ENCODE results near the gene APH1A. TPM values are rescaled to one million over a fixed set of nuclear protein-coding genes. Genes with fewer than 3 reads are reported as not detected.

Gene APH1A
- total and polyA plus RNA-seq, 2 of the 13 experiments (the other 11 are each of a cell fraction or from before 2014, with no cell fraction given), result 114 to 130 TPM

DNA sequence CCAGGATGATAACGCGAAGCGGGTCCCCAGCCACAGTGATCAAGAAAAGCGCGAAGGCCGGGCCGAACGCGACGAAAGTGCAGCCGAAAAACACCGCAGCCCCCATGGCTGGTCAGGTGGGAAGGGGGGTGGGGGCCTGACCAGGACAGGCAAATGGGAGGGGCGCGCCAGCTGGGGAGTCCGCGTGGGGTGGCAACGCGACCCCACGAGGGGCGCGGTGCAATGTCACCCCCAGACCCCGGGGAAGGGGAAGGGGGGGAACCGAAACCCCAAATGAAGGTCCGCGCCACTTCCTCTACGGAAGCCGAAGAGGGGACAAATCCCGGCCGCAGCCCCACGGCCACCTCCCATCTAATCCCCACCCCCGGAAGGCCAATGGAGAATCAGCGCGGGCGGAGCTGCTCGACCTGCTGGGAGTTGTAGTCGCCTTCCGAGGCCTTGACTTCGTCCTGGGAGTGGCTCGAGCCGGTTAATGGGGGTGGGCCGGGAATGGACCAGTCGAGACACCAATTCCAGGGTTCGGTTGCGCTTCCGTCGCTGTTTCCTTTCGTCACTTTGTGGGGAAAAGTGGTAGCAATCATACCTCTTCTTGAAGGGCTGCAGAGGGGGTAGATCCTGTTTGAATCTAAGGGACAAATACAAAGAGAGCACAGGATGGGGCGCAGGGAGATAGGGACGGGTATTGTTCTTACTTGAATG lies at the start of gene APH1A (continued):
- TF ChIP-seq, protein P1, sequence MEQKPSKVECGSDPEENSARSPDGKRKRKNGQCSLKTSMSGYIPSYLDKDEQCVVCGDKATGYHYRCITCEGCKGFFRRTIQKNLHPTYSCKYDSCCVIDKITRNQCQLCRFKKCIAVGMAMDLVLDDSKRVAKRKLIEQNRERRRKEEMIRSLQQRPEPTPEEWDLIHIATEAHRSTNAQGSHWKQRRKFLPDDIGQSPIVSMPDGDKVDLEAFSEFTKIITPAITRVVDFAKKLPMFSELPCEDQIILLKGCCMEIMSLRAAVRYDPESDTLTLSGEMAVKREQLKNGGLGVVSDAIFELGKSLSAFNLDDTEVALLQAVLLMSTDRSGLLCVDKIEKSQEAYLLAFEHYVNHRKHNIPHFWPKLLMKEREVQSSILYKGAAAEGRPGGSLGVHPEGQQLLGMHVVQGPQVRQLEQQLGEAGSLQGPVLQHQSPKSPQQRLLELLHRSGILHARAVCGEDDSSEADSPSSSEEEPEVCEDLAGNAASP (CRISPR knock-in tag; IDR thresholded peaks at IDR 0.05; ENCODE audit: borderline replicate concordance), result no peak; the same call in 1 of the 2 replicates
- no peak for TF ChIP-seq NFKBIZ (CRISPR knock-in tag; IDR thresholded peaks at IDR 0.05)
- TF ChIP-seq AGO2 (optimal IDR thresholded peaks at IDR 0.05; ENCODE audit: low read depth, low read length), result peak; percentile 53
- TF ChIP-seq, protein P2, sequence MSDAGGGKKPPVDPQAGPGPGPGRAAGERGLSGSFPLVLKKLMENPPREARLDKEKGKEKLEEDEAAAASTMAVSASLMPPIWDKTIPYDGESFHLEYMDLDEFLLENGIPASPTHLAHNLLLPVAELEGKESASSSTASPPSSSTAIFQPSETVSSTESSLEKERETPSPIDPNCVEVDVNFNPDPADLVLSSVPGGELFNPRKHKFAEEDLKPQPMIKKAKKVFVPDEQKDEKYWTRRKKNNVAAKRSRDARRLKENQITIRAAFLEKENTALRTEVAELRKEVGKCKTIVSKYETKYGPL (CRISPR knock-in tag; IDR thresholded peaks at IDR 0.05), result no peak
- TF ChIP-seq SRY (CRISPR knock-in tag; IDR thresholded peaks at IDR 0.05), result 0 out of 2 replicates have a peak, but pooled peaks have one; percentile 78
- TF ChIP-seq, protein P3, sequence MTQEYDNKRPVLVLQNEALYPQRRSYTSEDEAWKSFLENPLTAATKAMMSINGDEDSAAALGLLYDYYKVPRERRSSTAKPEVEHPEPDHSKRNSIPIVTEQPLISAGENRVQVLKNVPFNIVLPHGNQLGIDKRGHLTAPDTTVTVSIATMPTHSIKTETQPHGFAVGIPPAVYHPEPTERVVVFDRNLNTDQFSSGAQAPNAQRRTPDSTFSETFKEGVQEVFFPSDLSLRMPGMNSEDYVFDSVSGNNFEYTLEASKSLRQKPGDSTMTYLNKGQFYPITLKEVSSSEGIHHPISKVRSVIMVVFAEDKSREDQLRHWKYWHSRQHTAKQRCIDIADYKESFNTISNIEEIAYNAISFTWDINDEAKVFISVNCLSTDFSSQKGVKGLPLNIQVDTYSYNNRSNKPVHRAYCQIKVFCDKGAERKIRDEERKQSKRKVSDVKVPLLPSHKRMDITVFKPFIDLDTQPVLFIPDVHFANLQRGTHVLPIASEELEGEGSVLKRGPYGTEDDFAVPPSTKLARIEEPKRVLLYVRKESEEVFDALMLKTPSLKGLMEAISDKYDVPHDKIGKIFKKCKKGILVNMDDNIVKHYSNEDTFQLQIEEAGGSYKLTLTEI (CRISPR knock-in tag; conservative IDR thresholded peaks at IDR 0.05), result no peak
- 0 out of 2 replicates have a peak, but pooled peaks have one; percentile 22 for TF ChIP-seq PAX8 (CRISPR knock-in tag; IDR thresholded peaks at IDR 0.05; ENCODE audit: borderline replicate concordance)
- TF ChIP-seq GPN1 (CRISPR knock-in tag; IDR thresholded peaks at IDR 0.05; ENCODE audit: borderline replicate concordance), result no peak
- no peak for TF ChIP-seq IKZF4 (CRISPR knock-in tag; IDR thresholded peaks at IDR 0.05; ENCODE audit: borderline replicate concordance, low read depth, not compliant biosample characterization)
- TF ChIP-seq MZF1 (CRISPR knock-in tag; IDR thresholded peaks at IDR 0.05; ENCODE audit: borderline replicate concordance), result no peak
- TF ChIP-seq ZNF468 (CRISPR knock-in tag; IDR thresholded peaks at IDR 0.05), result no peak
- TF ChIP-seq, protein P4, sequence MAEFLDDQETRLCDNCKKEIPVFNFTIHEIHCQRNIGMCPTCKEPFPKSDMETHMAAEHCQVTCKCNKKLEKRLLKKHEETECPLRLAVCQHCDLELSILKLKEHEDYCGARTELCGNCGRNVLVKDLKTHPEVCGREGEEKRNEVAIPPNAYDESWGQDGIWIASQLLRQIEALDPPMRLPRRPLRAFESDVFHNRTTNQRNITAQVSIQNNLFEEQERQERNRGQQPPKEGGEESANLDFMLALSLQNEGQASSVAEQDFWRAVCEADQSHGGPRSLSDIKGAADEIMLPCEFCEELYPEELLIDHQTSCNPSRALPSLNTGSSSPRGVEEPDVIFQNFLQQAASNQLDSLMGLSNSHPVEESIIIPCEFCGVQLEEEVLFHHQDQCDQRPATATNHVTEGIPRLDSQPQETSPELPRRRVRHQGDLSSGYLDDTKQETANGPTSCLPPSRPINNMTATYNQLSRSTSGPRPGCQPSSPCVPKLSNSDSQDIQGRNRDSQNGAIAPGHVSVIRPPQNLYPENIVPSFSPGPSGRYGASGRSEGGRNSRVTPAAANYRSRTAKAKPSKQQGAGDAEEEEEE (CRISPR knock-in tag; IDR thresholded peaks at IDR 0.05; ENCODE audit: borderline replicate concordance), result no peak
- TF ChIP-seq, protein P5, sequence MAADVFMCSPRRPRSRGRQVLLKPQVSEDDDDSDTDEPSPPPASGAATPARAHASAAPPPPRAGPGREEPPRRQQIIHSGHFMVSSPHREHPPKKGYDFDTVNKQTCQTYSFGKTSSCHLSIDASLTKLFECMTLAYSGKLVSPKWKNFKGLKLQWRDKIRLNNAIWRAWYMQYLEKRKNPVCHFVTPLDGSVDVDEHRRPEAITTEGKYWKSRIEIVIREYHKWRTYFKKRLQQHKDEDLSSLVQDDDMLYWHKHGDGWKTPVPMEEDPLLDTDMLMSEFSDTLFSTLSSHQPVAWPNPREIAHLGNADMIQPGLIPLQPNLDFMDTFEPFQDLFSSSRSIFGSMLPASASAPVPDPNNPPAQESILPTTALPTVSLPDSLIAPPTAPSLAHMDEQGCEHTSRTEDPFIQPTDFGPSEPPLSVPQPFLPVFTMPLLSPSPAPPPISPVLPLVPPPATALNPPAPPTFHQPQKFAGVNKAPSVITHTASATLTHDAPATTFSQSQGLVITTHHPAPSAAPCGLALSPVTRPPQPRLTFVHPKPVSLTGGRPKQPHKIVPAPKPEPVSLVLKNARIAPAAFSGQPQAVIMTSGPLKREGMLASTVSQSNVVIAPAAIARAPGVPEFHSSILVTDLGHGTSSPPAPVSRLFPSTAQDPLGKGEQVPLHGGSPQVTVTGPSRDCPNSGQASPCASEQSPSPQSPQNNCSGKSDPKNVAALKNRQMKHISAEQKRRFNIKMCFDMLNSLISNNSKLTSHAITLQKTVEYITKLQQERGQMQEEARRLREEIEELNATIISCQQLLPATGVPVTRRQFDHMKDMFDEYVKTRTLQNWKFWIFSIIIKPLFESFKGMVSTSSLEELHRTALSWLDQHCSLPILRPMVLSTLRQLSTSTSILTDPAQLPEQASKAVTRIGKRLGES (CRISPR knock-in tag; IDR thresholded peaks at IDR 0.05; ENCODE audit: borderline replicate concordance), result no peak
- TF ChIP-seq, protein P6, sequence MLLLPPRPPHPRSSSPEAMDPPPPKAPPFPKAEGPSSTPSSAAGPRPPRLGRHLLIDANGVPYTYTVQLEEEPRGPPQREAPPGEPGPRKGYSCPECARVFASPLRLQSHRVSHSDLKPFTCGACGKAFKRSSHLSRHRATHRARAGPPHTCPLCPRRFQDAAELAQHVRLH (CRISPR knock-in tag; IDR thresholded peaks at IDR 0.05; ENCODE audit: borderline replicate concordance, low read depth), result peak; percentile 46; the same call in 1 of the 2 replicates
- TF ChIP-seq ZNF569 (CRISPR knock-in tag; IDR thresholded peaks at IDR 0.05; ENCODE audit: borderline replicate concordance), result no peak
- no peak for TF ChIP-seq PLRG1 (conservative IDR thresholded peaks at IDR 0.05)
- no peak for TF ChIP-seq CC2D1A (CRISPR knock-in tag; IDR thresholded peaks at IDR 0.05)
- TF ChIP-seq ZC3H13 (CRISPR knock-in tag; IDR thresholded peaks at IDR 0.05), result no peak
- TF ChIP-seq NFKB2 (CRISPR knock-in tag; IDR thresholded peaks at IDR 0.05; ENCODE audit: borderline replicate concordance), result no peak; the same call in 1 of the 2 replicates
- TF ChIP-seq ZNF251 (CRISPR knock-in tag; IDR thresholded peaks at IDR 0.05), result no peak

Measured in HepG2 (cell line).